GM12891 (cell line): ENCODE results near the gene PLA2G5.

Experiments
- PAX5 ChIP-seq: IDR thresholded peaks from 2 replicates; pipeline ENCODE4 v1.6.1; 2011; ENCODE audit warnings: low read length, moderate library complexity, mild to moderate bottlenecking; ENCODE audit not compliant: insufficient read depth, severe bottlenecking
- POLR2A ChIP-seq: IDR thresholded peaks from 2 replicates; pipeline ENCODE4 v1.6.1; 2011; ENCODE audit warnings: low read depth, low read length, control low read depth
- POLR2AphosphoS5 ChIP-seq: IDR thresholded peaks from 2 replicates; pipeline ENCODE4 v1.6.1; 2011; ENCODE audit warnings: low read depth, low read length, control low read depth
- SPI1 ChIP-seq: IDR thresholded peaks from 2 replicates; pipeline ENCODE4 v1.6.1; 2011; ENCODE audit warnings: low read depth, low read length, control low read depth
- TAF1 ChIP-seq: IDR thresholded peaks from 2 replicates; pipeline ENCODE4 v1.6.1; 2011; ENCODE audit warnings: low read depth, low read length, control low read depth

- TF ChIP-seq POLR2A (no peak), TAF1 (no peak), SPI1 (no peak), PAX5 (no peak), POLR2AphosphoS5 (no peak)
Measured at GRCh38 chr1:20126806-20127440, 56.9 kb downstream of the PLA2G5 start.
